ENCODE data around the gene ZBTB16.

DNA sequence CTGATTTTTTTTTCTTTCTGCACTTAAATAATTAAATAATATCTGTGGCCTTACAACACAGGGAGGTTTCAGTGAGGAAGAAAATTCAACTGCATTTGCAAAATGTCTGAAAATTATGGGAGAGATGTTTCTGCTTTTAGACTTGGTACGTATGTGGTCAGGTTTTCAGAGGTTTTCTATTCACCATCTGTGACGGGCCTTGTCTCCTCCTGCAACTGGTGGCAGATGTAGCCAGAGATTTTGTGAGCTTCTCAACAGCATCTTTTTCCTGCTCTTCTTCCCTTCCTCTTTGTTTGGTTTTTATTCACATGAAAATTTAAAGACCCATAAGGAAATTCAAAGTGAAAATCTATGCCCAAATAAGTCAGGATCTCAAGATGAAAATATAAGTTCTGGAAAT is 38.3 kb downstream of the ZBTB16 start:
- TF ChIP-seq, protein P1, sequence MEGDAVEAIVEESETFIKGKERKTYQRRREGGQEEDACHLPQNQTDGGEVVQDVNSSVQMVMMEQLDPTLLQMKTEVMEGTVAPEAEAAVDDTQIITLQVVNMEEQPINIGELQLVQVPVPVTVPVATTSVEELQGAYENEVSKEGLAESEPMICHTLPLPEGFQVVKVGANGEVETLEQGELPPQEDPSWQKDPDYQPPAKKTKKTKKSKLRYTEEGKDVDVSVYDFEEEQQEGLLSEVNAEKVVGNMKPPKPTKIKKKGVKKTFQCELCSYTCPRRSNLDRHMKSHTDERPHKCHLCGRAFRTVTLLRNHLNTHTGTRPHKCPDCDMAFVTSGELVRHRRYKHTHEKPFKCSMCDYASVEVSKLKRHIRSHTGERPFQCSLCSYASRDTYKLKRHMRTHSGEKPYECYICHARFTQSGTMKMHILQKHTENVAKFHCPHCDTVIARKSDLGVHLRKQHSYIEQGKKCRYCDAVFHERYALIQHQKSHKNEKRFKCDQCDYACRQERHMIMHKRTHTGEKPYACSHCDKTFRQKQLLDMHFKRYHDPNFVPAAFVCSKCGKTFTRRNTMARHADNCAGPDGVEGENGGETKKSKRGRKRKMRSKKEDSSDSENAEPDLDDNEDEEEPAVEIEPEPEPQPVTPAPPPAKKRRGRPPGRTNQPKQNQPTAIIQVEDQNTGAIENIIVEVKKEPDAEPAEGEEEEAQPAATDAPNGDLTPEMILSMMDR (conservative IDR thresholded peaks at IDR 0.05): no peak
- TF ChIP-seq EZH2 (IDR thresholded peaks at IDR 0.05; ENCODE audit: low read depth): no peak
